Measurements from ENCODE around the gene SDHB.
"Not testable (repeated sequence)": the region's sequence is repeated elsewhere in the genome, so short reads cannot be mapped to it uniquely, and the experiment has no call there.

Gene SDHB

GRCh38 chr1:17078991-17079868 lies 25.4 kb upstream of the SDHB start:
- FAIRE-seq (no peak), DNase-seq (ENCODE audit: insufficient read length, low spot score) (no peak)

GRCh38 chr1:17075470-17076255 lies 21.8 kb upstream of the SDHB start:
- DNase-seq (ENCODE audit: insufficient read length, low spot score) (no peak), FAIRE-seq (no peak)

- DNase-seq (ENCODE audit: insufficient read length, low spot score), result no peak
- FAIRE-seq, result no peak
Observed at GRCh38 chr1:17071794-17072193, 18.0 kb upstream of the SDHB start.

- no peak for FAIRE-seq
- no peak for DNase-seq (ENCODE audit: insufficient read length, low spot score)
Observed at GRCh38 chr1:17070163-17070525, 16.3 kb upstream of the SDHB start.

GRCh38 chr1:17069452-17070162 lies 15.8 kb upstream of the SDHB start:
- FAIRE-seq, result no peak
- no peak for DNase-seq (ENCODE audit: insufficient read length, low spot score)

- FAIRE-seq, result no peak
Observed at GRCh38 chr1:17068789-17069188, 15.0 kb upstream of the SDHB start.

GRCh38 chr1:17067465-17068240 lies 13.8 kb upstream of the SDHB start:
- FAIRE-seq, result no peak
- DNase-seq (ENCODE audit: insufficient read length, low spot score), result no peak

More at GRCh38 chr1:17068789-17069188, 15.0 kb upstream of the SDHB start:
- no peak for DNase-seq (ENCODE audit: insufficient read length, low spot score)

- no peak for FAIRE-seq
- no peak for DNase-seq (ENCODE audit: insufficient read length, low spot score)
Observed at GRCh38 chr1:17067069-17067426, 13.2 kb upstream of the SDHB start.

- FAIRE-seq (no peak), DNase-seq (ENCODE audit: insufficient read length, low spot score) (no peak)
Observed at GRCh38 chr1:17066361-17067068, 12.7 kb upstream of the SDHB start.

GRCh38 chr1:17065666-17066065 lies 11.8 kb upstream of the SDHB start:
- DNase-seq (ENCODE audit: insufficient read length, low spot score), result no peak
- FAIRE-seq, result no peak

- not testable (repeated sequence) for FAIRE-seq; DNase-seq (ENCODE audit: insufficient read length, low spot score)
Observed at GRCh38 chr1:17062751-17063150, 8.9 kb upstream of the SDHB start.

GRCh38 chr1:17061892-17062291 lies 8.1 kb upstream of the SDHB start:
- FAIRE-seq (no peak), DNase-seq (ENCODE audit: insufficient read length, low spot score) (no peak)

GRCh38 chr1:17061486-17061885 lies 7.7 kb upstream of the SDHB start:
- no peak for FAIRE-seq
- no peak for DNase-seq (ENCODE audit: insufficient read length, low spot score)

- DNase-seq (ENCODE audit: insufficient read length, low spot score), result no peak
- no peak for FAIRE-seq
Observed at GRCh38 chr1:17060306-17060749, 6.5 kb upstream of the SDHB start.

- peak; percentile 71 for DNase-seq (ENCODE audit: insufficient read length, low spot score)
- FAIRE-seq, result peak; percentile 72
Observed at GRCh38 chr1:17059391-17060305, 5.8 kb upstream of the SDHB start.

GRCh38 chr1:17056551-17056950 lies 2.7 kb upstream of the SDHB start:
- no peak for FAIRE-seq
- no peak for DNase-seq (ENCODE audit: insufficient read length, low spot score)

GRCh38 chr1:17055801-17056200 lies 2.0 kb upstream of the SDHB start:
- no peak for DNase-seq (ENCODE audit: insufficient read length, low spot score)
- no peak for FAIRE-seq

GRCh38 chr1:17053086-17053684 lies 647 bp downstream of the SDHB start:
- FAIRE-seq, result no peak
- DNase-seq (ENCODE audit: insufficient read length, low spot score), result no peak

All from HTR-8/SVneo (cell line).